IPS-18a (cell line): Measurements from ENCODE around the gene LRP8.

Experiments used
- H3K27ac ChIP-seq: one replicate; pipeline ENCODE4 v1.5.1; 2013; ENCODE audit warnings: low read length
- H3K27me3 ChIP-seq: one replicate; pipeline ENCODE4 v1.6.1; 2013; ENCODE audit warnings: mild to moderate bottlenecking, low read length; ENCODE audit not compliant: control insufficient read depth, insufficient read depth
- H3K36me3 ChIP-seq: one replicate; pipeline ENCODE4 v1.6.1; 2013; ENCODE audit warnings: low read depth, low read length; ENCODE audit not compliant: control insufficient read depth
- H3K4me1 ChIP-seq: one replicate; pipeline ENCODE4 v1.6.1; 2013; ENCODE audit warnings: low read depth, low read length; ENCODE audit not compliant: control insufficient read depth
- H3K4me3 ChIP-seq: one replicate; pipeline ENCODE4 v1.5.1; 2013; ENCODE audit warnings: low read length
- H3K9ac ChIP-seq: one replicate; pipeline ENCODE4 v1.6.1; 2013; ENCODE audit warnings: mild to moderate bottlenecking, low read length, moderate library complexity
- H3K9me3 ChIP-seq: one replicate; pipeline ENCODE4 v1.6.1; 2013; ENCODE audit warnings: low read depth, low read length; ENCODE audit not compliant: control insufficient read depth

LRP8 gene

GRCh38 chr1:53294567-53294966 lies 33.3 kb downstream of the LRP8 start:
- Histone ChIP-seq H3K9ac (no peak overlapping the region), H3K27ac (no peak overlapping the region), H3K4me3 (no peak overlapping the region), H3K36me3 (peaks cover 15% of the 10 kb centered on the region), H3K9me3 (no peaks in the 10 kb centered on the region), H3K4me1 (no peaks in the 10 kb centered on the region), H3K27me3 (no peaks in the 10 kb centered on the region)

GRCh38 chr1:53294061-53294460 lies 33.8 kb downstream of the LRP8 start:
- Histone ChIP-seq H3K27ac (no peak overlapping the region), H3K36me3 (peaks cover 20% of the 10 kb centered on the region), H3K27me3 (no peaks in the 10 kb centered on the region), H3K4me3 (no peak overlapping the region), H3K4me1 (peaks cover 1% of the 10 kb centered on the region), H3K9ac (no peak overlapping the region), H3K9me3 (no peaks in the 10 kb centered on the region)

- H3K4me1 ChIP-seq, result peaks cover 7% of the 10 kb centered on the region
- no peak overlapping the region for H3K9ac ChIP-seq
- H3K27ac ChIP-seq, result no peak overlapping the region
- H3K9me3 ChIP-seq, result no peaks in the 10 kb centered on the region
- H3K4me3 ChIP-seq, result no peak overlapping the region
- H3K27me3 ChIP-seq, result no peaks in the 10 kb centered on the region
- peaks cover 20% of the 10 kb centered on the region for H3K36me3 ChIP-seq
These were observed 34.7 kb downstream of the LRP8 start for GRCh38 chr1:53293123-53293522.

- Histone ChIP-seq H3K36me3 (peaks cover 20% of the 10 kb centered on the region), H3K9me3 (no peaks in the 10 kb centered on the region), H3K27me3 (no peaks in the 10 kb centered on the region), H3K4me3 (no peak overlapping the region), H3K27ac (no peak overlapping the region), H3K4me1 (peaks cover 9% of the 10 kb centered on the region), H3K9ac (no peak overlapping the region)
These were observed 35.2 kb downstream of the LRP8 start for GRCh38 chr1:53292690-53293089.

- peaks cover 29% of the 10 kb centered on the region for H3K36me3 ChIP-seq
- H3K9ac ChIP-seq, result no peak overlapping the region
- H3K4me1 ChIP-seq, result peaks cover 13% of the 10 kb centered on the region
- H3K4me3 ChIP-seq, result no peak overlapping the region
- no peaks in the 10 kb centered on the region for H3K9me3 ChIP-seq
- no peak overlapping the region for H3K27ac ChIP-seq
- no peaks in the 10 kb centered on the region for H3K27me3 ChIP-seq
These were observed 36.3 kb downstream of the LRP8 start for GRCh38 chr1:53291574-53291973.

- H3K9ac ChIP-seq, result peak overlapping the region; percentile 29
- peaks cover 49% of the 10 kb centered on the region for H3K36me3 ChIP-seq
- H3K9me3 ChIP-seq, result no peaks in the 10 kb centered on the region
- H3K4me3 ChIP-seq, result no peak overlapping the region
- H3K27ac ChIP-seq, result no peak overlapping the region
- peaks cover 13% of the 10 kb centered on the region for H3K4me1 ChIP-seq
- H3K27me3 ChIP-seq, result no peaks in the 10 kb centered on the region
These were observed 39.0 kb downstream of the LRP8 start for GRCh38 chr1:53288790-53289429.

- Histone ChIP-seq H3K9ac (peak overlapping the region; percentile 29), H3K36me3 (peaks cover 49% of the 10 kb centered on the region), H3K4me1 (peaks cover 13% of the 10 kb centered on the region), H3K27ac (no peak overlapping the region), H3K4me3 (no peak overlapping the region), H3K9me3 (no peaks in the 10 kb centered on the region), H3K27me3 (no peaks in the 10 kb centered on the region)
These were observed 39.7 kb downstream of the LRP8 start for GRCh38 chr1:53288002-53288789.

- Histone ChIP-seq H3K9me3 (no peaks in the 10 kb centered on the region), H3K27ac (no peak overlapping the region), H3K27me3 (no peaks in the 10 kb centered on the region), H3K36me3 (peaks cover 55% of the 10 kb centered on the region), H3K4me3 (no peak overlapping the region), H3K9ac (no peak overlapping the region), H3K4me1 (peaks cover 13% of the 10 kb centered on the region)
These were observed 40.9 kb downstream of the LRP8 start for GRCh38 chr1:53286955-53287354.

GRCh38 chr1:53285969-53286760 lies 41.7 kb downstream of the LRP8 start:
- Histone ChIP-seq H3K27me3 (no peaks in the 10 kb centered on the region), H3K4me1 (peaks cover 13% of the 10 kb centered on the region), H3K9me3 (no peaks in the 10 kb centered on the region), H3K36me3 (peaks cover 55% of the 10 kb centered on the region), H3K27ac (no peak overlapping the region), H3K4me3 (no peak overlapping the region), H3K9ac (no peak overlapping the region)

GRCh38 chr1:53285546-53285945 lies 42.3 kb downstream of the LRP8 start:
- H3K4me1 ChIP-seq, result peaks cover 13% of the 10 kb centered on the region
- peaks cover 56% of the 10 kb centered on the region for H3K36me3 ChIP-seq

GRCh38 chr1:53284224-53285020 lies 43.4 kb downstream of the LRP8 start:
- Histone ChIP-seq H3K27me3 (no peaks in the 10 kb centered on the region), H3K9ac (no peak overlapping the region), H3K36me3 (peaks cover 60% of the 10 kb centered on the region), H3K4me3 (no peak overlapping the region), H3K4me1 (peaks cover 13% of the 10 kb centered on the region), H3K9me3 (no peaks in the 10 kb centered on the region), H3K27ac (no peak overlapping the region)

More at GRCh38 chr1:53285546-53285945, 42.3 kb downstream of the LRP8 start:
- Histone ChIP-seq H3K27me3 (no peaks in the 10 kb centered on the region), H3K27ac (no peak overlapping the region), H3K9ac (no peak overlapping the region), H3K9me3 (no peaks in the 10 kb centered on the region), H3K4me3 (no peak overlapping the region)
